SW480 (cell line): ENCODE measurements around the gene GPC6.

ENCODE experiments used
- DNase-seq: peaks from one replicate; pipeline ENCODE4 v3.0.0-alpha.2; 2016; ENCODE audit warnings: low spot score

The GPC6 gene

GRCh38 chr13:93685900-93686299, 459.3 kb downstream of the GPC6 start:
- no peak for DNase-seq

- no peak for DNase-seq
Measured at GRCh38 chr13:93686399-93686798, 459.8 kb downstream of the GPC6 start.

GRCh38 chr13:93687261-93687660, 460.7 kb downstream of the GPC6 start:
- DNase-seq, result no peak

DNA sequence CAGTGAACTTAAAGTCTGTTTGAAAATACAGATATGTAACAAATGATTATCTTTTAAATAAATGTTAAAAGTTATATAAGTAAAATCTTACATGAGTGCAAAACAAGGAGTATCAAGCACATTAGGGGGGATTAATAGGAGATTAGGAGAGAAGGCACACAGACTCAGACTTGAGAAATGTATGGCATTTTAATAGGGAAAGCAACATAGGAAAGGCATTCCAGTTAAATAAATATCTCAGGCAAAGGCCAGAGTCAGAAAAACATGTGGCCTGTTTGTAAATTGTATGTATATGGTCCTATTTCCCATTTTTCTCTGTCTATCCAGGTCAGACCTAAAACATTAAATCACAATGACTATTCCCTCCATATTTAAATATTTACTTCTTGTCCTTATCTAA, 462.7 kb downstream of the GPC6 start:
- DNase-seq, result no peak

DNA sequence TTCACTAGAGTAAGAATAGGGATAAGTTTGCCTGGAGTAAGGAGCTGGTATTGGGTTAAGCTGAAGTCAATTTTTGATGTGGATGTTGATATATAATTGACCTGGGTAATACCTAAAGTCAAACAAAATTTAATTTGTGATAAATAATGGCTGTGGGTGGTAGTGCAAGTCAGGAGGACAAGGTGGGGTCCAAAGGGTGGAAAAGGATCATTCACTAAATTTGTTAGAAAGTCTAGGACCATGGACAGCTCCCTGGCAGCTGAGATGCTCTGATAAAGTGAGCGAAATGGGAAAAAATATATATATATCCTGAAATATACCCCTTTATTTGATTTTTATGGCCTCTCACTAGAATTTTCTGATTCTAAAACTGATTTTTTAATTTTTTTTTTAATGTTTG, 463.5 kb downstream of the GPC6 start:
- DNase-seq, result no peak

DNA sequence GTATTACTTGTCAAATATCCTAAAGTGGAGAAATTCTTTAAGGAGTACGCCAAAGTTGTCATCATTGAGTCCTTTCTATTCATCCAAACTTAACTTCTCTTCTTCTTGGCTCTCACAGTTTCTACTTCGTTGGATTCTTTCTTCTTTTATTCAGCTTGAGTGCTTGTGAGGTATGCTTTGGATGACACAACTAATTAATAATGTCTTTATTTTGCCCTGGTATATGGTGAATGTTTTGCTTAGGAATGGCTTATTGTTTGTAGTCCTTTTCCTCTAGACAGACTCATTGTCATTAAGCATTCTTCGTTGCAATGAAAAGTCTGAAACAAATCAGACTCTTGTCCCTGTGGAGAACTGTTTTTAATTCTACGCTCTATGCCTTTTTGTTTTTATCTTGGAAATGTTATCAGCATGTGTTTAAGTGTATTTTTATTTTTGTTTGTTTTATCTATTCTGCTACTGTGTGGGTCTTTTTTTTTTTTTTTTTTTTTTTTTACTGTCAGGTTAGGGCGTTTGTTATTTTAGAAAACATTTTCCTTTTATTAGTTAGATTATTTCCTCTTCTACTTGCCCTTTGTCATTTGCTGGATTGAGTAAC, 471.5 kb downstream of the GPC6 start:
- DNase-seq, result no peak

DNA sequence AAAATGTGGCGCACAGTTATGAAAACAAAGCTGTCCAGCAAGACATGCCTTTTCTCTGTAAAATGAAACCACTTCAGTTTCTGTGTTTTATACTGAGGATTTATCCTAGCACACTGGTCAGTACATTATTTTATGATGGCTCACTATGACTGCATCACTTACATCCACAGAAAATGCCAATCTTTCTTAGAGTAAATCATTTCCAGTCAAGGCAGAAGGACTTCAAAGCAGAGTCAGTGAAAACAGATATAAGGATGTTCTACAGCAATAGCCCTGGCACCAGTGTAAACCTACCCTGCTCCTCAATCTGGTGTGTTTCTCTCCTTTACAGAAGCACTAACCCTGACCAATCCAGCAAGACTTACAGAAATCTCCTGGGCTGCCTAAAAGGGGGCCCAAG, 473.5 kb downstream of the GPC6 start:
- no peak for DNase-seq

DNA sequence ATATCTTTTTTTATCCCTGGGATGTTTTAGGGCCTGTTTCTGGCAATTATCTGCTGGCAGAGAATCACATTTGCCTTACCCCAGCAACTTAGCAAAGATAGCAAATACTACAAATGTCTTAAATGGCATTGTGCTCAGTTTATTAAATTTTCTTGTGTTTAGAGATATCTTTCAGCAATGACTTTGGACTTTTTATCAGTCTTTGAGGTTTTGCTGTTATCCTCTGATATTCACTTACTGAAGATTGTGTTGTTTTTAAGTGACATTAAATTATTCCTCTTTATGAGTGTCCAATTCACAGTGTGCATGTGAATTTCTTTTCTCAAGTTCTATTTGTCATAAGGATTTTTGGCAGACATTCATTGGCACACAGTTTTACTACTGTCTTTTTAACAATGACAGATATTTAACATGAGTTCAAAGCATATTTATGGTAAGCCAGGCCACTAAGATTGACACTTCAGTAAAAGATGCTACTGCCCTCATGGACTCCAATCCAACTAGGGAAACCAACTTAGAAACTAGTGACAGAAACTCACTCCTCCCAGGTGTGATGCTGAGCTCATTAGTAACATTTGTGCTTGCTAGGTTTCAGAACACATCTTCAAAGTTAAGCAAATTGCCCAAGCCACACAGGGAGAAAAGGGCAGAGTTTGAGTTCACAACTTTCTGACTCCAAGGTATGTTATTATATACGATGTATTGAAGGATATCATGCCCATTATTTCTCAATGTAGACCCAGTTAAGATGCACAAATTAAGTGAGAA, 481.9 kb downstream of the GPC6 start:
- DNase-seq, result no peak

DNA sequence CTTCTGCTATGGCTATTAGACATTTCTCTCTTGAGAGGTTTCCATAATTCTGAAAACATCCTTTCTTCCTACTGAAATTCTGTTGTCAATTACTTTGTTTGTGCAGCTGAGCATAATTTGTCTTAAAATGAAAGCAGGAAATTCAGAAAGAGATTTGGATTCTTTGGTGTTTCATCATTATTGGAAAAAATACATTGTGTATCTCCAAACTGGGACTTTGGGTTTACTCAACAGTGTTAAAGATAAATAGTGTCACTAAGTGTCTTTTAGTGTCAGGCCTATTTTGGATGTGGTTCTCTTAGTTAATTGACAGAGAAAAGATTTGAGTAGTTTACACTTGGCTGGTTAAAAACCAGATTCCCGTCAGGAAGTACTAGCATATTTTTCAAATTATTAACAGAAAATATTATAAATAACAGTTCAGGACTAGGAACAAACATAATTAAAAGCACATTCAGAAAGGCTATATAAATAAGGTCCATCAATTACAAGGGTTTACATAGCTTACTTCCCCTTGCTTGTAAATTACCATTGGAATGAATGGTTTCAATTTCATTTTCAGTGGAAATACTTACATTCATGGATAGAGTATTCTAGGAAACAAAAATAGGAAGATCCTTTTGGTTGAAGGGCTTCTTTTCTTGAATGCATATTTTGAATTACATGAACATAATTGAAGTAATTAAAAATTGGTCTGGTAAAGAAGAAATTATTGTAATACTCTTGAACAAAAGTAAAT, 483.1 kb downstream of the GPC6 start:
- DNase-seq, result no peak

- DNase-seq, result no peak
Measured at GRCh38 chr13:93714171-93714570, 487.6 kb downstream of the GPC6 start.

DNA sequence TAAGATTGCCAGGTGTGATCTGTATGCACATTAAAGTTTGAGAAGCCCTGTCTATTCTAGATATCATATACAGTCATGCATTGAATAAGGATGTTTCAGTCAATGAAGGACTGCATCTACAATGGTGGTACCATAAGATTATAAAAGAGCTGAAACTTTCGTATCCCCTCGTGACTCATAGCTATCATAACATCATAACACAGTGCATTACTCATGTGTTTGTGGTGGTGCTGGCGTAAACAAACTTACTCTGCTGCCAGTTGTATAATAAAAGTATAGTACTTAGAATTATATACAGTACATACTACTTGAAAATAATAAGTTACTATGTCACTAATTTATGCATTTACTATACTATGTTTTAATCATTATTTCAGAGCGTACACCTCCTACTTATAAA, 489.3 kb downstream of the GPC6 start:
- DNase-seq, result peak; percentile 2

DNA sequence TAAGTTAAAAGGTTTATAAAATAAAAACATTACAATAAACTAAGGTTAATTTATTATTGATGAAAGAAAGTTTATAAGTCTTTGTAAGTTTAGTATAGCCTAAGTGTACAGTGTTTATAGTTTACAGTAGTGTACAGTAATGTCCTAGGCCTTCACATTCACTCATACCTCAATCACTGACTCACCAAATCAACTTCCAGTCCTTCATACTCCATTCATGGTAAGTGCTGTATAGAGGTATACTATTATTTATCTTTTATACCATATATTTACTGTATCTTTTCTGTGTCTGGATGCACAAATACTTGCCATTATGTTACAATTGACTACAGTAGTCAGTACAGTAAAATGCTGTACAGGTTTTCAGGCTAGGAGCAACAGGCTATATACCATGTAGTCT, 490.0 kb downstream of the GPC6 start:
- no peak for DNase-seq

- DNase-seq, result no peak
Measured at GRCh38 chr13:93721483-93721882, 494.9 kb downstream of the GPC6 start.

- no peak for DNase-seq
Measured at GRCh38 chr13:93723316-93723715, 496.7 kb downstream of the GPC6 start.

DNA sequence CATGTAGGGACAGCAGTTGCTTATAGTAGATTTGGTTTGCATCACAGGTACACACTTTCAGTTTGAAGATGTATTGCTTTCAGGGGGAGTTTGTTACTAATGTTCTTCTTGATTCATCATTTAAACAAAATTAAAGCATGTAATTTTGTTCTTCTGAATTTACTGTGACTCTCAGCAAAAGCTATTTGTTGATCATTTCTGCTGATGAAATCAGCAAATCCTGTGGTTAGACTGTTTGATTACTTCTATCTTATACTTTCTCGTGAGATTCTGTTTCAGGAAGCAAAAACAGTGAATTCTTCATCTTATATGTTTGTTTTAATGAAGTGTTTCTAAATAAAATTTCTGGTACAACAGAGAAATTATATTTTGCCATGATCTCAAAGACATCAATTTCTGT, 497.6 kb downstream of the GPC6 start:
- no peak for DNase-seq

GRCh38 chr13:93726173-93726957, 499.8 kb downstream of the GPC6 start:
- DNase-seq, result no peak

DNA sequence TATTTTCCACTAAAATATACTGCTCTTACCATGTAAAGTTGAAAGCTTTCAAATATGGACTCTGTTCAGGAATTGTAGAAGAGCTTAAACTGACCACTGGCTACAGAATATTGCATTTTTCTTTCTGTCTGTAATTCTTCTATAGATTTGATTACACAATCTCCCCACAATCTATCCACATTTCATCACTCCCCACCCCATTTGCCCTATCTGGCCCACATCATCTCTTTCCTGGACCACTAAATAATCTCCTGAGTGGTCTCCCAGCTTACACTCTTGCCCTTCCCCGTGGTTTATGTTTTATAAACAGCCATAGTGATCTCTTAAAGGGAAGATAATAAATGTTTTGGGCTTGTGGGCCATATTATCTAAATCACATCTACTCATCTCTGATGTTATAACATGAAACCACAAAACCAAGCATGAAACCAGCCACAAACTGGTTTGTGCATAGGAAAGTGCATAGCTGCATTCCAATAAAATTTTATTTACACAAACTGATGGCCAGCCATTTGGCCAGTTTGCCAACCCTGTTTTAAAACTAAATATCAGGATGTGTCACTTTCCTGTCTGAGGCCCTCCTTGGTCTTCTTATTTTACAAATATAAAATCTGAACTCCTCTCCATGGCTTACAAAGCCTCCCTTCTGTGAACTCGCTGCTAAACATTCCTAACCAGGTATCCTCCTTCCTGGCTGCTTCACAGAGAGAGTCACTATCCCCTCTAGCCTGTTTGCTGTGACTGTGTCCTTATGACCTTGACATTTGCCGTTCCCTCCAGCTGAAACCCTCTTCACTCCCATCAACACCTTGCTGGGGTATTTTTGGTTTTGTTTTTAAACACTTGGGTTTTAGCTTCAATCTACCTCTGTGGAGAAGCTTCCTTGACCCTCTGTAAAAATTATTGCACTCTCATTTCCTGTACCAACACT, 500.9 kb downstream of the GPC6 start:
- DNase-seq, result no peak

GRCh38 chr13:93729383-93729782, 502.8 kb downstream of the GPC6 start:
- no peak for DNase-seq

DNA sequence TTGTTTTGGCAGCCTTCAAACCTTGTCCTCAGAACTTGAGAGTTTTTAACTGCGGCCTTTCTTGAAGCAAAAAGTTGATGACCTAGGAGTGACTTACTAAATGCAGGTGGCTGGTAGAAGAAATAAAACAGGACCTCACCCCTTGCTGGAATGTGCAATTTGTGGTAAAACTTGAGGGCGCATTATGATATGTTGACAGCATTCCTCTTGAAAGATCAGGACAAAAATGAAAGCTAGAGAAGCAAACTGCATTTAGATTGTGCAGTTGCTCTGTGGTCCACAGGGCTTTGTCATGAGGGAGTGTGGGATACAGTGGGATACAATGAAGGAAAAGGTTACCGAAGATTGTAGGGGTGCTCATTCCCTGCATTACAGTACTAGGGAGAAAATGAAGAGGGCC, 504.2 kb downstream of the GPC6 start:
- peak; percentile 23 for DNase-seq

DNA sequence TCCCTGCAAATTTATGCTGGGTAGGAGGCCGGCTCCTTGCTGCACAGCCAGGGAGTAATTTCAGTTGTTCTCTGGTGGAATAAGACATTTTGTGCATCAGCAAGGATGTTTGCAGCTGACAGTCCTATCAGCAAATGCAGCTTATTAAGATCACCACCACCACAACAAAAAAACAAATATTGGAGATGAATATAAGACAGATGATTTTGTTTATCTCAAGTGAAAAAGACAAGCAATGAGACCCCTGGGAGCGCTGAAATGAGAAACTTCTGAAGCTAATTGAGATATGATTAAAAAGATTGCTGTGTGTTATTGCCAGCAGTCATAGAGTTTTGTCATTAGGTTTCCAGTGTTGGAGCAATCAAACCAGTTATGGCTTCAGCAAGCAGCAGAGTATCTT, 505.6 kb downstream of the GPC6 start:
- DNase-seq, result no peak

DNA sequence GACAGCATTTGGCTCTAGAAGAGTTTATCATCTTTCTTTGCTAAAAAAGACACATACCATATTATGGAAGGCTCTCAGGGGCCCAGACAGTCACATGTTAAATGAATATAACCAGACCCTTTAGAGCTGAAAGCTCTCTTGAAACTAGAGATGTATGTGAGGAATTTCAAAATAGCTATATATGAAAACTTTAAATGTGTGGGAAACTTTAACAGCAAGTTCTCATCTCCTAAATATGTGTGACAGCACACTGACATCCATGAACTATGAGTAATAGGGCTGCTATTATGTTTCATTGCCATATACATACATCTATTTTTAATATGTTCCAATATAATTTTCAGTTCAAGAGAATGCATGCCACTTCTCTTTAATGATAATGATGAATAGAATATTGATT, 509.5 kb downstream of the GPC6 start:
- no peak for DNase-seq
